GM21360 (cell line): ENCODE measurements around the gene SLC24A3.
"Not testable (repeated sequence)": the region's sequence is repeated elsewhere in the genome, so short reads cannot be mapped to it uniquely, and the experiment has no call there.

Source experiments
- ATAC-seq: cut with Tn5 transposase; IDR thresholded peaks from one replicate; pipeline ENCODE4 v1.9.1; 2021; ENCODE audit warnings: mild to moderate bottlenecking, moderate library complexity; ENCODE audit not compliant: unreplicated experiment

The SLC24A3 gene

DNA sequence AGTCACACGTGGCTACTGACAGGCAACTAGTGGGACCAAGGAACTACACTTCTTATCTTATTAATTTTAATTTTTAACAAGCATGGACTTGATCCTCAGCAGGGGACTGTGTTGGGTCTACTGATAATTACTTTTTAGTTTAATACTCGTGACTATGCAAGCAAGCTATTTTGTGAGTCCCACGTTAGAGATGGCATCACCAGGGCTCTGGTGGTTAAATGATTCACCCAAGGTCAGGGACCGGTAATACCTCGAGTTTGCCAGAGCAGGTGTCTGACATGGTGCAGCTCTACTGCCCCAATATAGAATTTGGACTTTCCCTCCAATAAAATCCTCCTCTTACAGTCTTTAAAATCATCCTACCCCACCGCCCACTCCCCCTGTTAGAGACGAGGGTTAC lies 447.0 kb downstream of the SLC24A3 start:
- peak; percentile 35 for ATAC-seq

DNA sequence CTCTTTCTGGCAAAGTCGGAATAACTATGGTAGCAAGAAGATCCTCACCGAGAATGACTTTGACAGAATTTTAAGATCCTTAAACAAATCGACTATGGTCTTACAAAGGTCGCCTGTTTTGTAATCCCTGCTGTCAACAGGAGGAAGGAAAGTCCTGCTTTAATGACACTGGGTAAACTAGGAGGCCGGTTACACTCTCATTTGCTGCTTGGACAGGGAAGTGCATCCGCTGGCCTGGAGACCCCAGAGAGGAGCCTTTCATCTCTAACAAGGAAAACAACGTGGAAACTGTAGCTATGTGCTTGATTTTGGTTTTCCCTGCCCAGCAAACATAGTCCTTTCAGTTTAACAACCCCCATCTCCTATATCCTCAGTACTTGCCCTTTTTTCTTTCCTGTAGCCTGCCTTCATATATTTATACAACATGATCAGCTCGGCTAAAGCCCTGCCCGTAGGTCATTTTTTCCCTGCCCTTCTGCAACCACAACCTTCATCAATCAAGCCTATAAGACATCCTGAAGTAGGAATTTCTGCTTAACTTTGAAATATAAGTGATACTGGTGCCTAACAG lies 448.5 kb downstream of the SLC24A3 start:
- ATAC-seq, result no peak

DNA sequence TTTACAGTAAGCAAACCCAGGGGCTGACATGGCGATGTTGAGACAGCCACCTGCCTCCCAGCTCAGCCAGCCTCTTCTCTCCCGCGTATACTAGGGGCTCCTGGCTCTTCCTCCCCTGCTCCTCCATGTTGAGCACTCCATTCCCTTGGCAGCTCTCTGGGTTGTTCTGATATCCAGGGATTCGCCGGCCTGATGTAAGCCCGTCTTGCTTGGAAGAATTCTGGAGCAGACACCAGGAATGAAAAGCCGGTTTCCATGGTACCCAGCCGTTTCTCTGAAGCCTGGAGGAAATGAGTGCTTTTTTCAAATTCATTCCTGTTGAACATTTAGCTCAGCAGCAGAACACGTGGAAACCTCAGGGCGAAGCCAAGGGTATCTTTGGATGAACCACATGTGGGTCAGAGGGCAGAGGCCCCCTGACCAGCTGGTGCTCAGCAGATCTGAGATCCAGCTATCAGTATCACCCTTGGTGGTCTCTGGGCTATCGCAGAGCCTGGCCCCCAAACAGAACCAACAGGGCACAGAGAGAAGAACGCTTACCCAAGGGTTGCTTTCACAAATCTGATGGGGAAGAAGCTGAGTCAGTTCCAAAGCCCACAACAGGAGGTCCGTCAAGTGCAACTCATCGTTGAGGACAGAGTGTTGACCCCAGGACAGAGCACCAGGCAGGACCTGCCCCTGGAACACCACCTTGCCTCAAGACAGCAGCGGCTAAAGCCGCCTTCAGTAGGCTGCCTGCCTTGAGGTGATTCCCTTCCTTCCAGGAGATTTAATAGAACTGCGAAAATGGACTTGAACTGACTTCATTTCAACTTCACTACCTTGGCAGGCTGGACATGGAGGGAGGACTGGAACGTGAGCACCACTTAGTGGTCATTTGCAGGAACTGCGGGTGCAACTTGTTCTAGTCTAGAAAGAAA lies 449.5 kb downstream of the SLC24A3 start:
- no peak for ATAC-seq

DNA sequence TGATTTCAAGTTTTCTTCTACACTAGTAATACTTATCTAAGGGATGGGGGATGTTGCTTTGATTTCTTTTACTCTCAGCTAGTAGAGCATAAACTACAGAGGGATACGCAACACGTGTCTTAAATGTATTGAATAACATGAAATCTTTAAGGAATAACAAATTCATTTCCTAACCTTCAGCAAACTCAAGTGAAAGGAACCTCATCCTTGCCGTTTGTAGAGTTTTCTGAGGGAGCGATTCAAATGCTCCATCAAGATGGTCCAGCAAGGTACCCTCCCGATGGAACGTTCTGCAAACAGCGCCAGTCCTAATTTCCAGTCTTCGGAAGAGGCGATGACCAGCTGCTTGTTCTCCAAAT lies 450.2 kb downstream of the SLC24A3 start:
- ATAC-seq, result no peak

DNA sequence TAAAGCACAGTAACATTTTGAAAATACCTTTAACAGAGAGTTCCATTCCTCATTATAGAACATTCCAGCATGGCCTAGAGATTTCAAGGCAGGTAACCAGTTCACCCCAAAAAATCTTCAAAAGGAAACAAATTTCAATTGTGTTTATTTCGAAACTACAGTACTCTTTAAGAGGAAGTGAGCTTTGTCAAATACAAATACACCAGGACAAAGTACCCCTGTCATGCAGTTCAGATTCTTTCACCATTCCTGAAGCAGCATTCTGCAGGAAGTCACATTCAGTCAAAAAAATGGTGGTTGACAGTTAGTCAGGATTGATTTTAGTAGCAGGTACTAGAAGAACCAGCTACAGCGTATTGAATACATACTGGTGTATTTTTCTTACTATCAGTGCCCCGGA lies 456.0 kb downstream of the SLC24A3 start:
- ATAC-seq, result no peak

DNA sequence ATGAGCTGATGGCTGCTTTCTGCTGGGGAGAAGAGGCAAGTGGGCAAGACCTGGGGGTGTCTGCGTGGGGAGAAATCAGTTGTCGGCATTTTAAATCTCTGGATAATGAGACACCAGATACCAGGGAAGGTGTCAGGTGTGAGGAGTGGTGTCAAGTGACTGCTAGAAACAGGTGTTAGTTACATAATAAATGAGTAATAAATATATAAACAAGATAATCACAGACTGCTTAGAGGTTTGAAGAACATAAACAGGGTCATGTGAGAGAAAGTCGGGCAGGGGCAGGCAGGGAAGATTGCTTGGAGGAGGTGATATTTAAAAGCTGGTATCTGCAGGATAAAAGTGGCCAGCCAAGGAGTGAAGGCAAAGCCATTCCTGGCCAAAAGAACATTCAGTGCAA lies 458.4 kb downstream of the SLC24A3 start:
- ATAC-seq, result no peak

DNA sequence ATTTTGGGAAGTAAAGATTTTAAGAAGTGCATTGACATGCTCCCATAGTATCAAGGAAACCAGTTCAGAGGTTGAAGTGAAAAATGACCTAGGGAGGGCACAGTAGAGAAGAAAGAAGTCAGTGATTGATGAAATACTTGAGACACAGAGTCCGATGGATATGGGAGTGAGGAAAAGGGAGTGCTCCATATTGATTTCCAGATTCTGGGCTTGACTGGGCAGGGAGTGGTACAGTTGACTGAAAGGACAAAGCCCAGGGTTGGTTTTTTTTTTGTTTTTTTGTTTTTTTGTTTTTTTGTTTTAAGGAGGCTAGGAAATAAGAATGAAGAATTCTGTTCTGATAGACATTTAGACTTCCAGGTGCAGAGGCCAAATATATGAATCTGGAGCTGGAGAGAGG lies 458.9 kb downstream of the SLC24A3 start:
- ATAC-seq, result no peak

DNA sequence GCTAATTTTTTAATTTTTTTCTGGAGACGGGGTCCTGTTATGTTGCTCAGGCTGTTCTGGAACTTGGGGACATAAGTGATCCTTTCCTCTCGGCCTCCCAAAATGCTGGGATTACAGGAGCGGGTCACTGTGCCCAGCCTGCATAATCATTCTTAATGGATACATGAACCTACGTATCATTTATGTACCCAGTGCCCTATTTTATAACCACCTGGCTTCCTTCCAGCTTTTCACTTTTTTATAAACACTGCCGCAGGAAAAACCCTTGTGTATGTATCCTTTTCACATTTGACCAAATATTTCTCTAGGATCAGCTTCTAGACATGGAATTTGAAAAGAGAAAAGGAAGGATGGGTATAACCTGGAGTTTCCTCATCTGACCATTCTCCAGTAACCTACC lies 460.1 kb downstream of the SLC24A3 start:
- ATAC-seq, result no peak

DNA sequence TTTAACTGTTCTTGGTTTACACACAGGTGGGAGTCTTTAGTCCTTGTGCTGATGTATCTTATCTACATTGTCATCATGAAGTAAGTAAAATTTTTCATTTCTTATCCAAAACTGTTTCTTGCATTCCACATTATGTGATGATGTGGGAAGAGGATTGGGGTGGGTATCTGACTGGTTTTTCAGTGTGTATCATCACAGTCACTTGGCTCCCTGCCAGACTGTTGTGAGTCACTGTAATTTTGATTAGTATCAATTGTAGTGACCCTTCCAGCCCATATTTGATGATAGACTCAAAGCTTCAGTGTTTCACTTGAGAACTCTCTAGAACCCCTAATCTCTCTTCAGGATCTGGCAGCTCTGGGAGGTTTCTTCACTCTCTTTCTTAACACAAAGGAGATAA lies 461.1 kb downstream of the SLC24A3 start:
- ATAC-seq, result no peak

DNA sequence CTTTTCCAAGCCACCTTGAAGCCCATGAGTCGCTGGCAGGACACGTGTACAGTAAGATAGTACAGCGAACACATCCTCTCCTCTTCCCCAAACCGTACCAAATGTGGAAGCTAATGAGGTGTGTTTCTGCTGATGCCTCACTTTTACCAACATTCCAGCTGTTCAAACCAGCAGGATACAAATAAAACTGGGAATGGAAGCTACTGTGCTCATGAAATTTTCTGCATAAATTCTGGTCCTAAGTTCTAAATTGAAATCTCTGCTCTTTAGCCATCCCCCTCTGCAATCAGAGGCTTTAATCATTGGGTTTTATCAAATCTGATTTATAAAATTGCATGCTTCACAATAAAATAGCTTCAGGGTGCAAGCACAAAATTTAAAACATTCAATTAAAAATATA lies 463.8 kb downstream of the SLC24A3 start:
- no peak for ATAC-seq

DNA sequence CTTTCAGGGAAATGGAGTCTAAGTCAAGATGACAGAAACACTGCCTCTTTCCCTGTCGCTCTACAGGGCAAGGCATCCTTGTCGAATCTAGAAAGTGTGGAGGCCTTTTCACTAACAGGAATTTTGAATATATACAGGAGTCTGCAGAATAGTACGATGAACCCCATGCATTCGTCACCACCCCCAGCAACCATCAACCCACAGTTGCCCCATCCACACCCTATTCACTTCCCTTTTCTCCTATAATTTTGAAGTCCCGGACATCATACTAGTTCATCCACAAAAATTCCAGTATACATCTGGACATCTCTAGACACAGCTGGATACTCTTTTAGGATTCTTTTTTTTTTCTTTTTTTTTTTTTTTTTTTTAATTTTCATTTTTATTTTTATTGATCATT lies 464.9 kb downstream of the SLC24A3 start:
- ATAC-seq, result no peak

DNA sequence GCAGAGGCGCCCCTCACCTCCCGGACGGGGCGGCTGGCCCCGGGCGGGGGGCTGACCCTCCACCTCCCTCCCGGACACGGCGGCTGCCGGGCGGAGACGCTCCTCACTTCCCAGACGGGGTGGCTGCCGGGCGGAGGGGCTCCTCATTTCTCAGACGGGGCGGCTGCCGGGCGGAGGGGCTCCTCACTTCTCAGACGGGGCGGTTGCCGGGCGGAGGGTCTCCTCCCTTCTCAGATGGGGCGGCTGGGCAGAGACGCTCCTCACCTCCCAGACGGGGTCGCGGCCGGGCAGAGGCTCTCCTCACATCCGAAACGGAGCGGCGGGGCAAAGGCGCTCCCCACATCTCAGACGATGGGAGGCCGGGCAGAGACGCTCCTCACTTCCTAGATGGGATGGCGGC lies 466.1 kb downstream of the SLC24A3 start:
- ATAC-seq, result not testable (repeated sequence)

DNA sequence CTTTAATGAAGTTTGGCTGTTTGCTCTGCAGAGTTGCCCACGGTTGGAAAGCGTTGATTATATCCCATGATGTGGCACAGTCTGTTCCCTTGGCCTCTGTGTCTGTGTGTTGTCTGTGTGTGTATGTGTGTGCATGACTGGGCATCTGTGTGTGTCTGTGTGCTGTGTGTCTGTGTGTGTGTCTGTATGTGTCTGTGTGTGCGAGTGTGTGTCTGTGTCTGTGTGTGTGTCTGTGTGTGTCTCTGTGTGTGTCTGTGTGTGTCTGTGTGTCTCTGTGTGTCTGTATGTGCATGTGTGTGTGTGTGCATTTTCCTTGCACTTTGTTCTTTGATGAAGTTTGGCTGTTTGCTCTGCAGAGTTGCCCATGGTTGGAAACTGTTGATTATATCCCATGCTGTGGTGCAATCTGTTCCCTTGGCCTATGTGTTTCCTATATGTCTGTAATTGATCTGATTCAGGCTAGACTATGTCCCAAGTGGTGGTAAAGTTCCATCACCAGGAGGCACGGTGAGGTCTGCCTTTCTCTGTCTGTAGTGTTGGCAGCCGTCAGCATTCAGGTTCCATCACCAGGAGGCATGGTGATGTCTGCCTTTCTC lies 467.6 kb downstream of the SLC24A3 start:
- ATAC-seq, result no peak

DNA sequence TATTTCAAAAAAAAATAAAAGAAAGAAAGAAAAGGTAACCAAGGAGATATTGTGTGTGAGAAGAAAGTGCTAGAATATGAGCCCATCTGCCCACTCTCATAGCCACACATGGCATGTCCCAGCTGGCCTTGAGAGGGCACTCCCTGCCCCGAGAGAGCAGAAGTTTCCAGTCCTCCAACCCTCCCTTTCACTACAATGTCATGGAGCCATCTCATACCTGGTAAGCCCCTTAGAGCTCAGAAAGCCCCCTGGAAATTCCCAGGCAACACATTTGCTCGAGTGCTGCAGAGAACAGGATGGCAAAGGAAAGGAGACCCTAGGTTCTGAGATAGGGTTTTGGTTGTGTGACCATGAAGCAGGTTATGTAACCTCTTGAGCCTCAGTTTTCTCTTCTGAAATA lies 469.8 kb downstream of the SLC24A3 start:
- no peak for ATAC-seq

DNA sequence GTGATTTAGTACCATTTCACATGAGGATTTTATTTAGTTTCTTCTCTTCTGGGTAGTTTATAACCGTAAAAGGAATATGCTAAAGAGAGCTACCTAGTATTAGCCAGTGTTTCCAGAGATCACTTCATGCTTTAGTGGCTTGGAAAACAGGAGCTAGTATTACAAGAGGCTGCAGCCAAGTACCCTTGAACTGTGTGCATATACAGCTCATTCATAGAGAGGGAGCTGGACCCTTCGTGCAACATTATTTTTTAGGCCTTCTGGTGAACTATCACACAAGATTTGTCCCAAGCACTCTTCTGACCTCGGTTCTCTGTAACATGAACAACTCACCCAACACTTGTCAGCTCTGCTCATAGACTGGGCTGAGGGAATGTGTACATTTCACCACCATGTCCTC lies 470.7 kb downstream of the SLC24A3 start:
- ATAC-seq, result no peak

DNA sequence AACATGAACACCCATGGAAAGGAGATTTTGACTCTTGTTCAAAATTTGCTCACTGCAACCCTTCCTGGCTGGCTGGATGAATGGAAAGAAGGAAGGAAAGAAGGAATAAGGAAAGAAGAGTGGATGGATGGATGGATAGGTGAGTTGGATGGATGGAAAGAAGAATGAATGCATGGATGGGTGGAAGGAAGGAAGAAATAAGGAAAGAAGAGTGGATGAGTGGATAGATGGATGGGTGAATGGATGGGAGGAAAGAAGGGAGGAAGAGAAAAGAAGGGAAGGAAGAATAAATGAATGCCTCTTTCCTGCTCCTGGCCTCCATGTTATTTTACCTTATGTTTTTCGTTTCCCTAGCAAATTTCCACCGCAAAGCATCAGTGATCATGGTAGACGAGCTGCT lies 471.4 kb downstream of the SLC24A3 start:
- ATAC-seq, result no peak

DNA sequence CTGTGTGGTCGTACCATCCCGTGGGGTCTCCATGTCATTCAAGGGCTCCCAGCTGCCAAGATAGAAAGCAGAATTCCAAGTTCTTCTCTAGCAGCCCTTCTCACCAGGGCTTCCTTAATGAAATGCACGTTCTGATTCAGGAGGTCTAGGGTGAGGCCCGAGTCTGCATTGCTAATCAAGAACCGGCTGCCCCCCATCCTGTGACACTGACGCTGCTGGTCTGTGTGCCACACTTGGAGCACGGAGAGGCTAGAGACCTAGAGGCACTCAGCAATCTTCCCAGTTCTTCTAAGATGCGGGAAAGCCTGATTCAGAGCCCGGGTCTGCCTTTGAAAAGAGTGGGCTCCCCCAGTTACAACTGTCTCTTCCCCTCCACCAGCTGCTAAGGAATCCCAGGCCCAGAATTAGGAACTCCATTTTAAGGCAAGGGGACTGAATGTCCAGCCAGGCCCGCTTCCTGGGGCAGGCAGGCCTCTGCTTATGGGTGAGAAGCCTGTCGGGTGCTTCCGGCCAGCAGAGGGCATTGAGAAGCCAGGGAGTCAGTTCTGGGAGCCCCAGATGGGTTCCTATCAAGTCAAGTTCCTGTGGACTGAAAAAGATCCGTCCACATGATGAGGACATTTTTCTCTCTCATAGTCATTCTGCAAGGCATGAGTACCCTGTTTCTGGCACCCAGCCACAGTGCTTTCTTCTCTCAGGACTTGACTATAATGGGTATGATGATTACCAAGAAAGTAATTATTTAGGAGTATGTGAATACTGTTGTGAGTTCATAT lies 475.8 kb downstream of the SLC24A3 start:
- no peak for ATAC-seq

DNA sequence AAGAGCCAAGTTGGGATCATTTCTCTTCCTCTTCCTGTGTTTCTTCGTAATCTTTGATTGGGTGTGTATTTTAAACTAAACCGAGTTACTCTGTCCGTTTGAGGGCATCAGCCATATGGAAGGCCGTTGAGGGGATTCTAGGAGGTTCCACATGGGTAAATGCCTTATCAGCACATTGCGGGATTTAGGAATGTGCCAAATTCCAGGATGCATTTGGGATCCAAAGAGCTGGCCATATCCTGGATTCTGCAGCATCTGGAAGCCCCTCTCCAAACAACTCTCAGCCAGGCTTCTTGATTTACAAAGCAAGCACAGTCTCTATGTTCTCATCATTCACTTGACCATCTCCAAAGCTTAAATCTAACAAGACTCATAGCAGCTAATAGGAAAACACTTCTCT lies 478.0 kb downstream of the SLC24A3 start:
- no peak for ATAC-seq

DNA sequence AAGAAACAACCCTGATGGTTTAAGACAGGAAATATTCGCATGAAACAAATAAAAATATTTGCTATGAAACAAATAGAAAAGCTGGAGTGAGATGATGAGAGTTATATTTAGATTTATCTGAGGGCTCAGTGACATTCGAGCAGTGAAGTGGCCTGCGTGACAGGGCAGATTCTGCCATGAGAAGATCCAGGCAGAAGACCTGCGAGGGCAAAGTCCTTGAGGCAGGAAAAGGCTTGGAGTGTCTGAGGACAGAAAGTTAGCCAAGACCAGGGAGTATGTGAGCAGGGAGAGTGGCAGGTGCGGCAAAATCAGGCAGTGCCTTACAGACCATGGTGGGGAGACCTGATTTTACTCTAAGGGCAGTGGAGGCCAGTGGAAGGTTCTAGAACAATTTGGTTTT lies 478.7 kb downstream of the SLC24A3 start:
- ATAC-seq, result no peak

DNA sequence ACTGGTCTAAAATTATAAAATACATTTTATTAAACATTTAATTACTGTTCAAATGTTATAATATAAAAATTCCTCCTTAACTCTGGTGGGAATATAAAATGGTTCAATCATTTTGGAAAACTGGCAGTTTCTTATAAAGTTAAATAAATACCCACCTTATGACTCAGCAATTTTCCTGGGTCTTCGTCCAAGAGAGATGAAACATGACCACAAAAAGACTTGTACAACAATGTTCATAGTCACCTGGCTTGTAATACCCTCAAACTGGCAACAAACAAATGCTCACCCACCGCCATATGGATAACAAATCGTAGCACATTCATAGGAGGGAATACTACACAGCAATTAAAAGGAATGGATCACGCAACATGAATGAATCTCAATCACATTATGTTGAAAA lies 479.7 kb downstream of the SLC24A3 start:
- ATAC-seq, result no peak

DNA sequence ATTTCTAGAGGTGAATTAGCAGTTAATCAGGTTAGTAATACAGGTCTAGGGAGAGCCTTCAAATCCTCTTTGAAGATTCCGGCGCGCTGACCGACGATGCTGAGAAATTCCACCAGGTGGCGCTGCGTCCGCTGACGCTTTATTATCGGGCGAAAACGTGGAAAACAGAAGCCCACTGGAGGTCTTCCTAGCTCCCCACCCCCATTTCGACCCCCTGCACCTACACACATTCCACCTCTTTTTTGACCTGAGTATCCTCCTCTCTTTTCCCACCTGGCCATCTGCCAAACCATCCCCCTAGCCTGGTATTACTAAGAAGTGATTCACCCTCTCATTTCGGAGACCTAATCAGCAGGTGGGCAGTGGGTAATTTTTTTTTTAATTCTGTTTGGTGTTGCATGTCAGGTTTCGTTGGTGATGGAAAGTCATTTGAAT lies 480.3 kb downstream of the SLC24A3 start:
- ATAC-seq, result no peak
